ENCODE measurements around the gene ABCB10.

DNA sequence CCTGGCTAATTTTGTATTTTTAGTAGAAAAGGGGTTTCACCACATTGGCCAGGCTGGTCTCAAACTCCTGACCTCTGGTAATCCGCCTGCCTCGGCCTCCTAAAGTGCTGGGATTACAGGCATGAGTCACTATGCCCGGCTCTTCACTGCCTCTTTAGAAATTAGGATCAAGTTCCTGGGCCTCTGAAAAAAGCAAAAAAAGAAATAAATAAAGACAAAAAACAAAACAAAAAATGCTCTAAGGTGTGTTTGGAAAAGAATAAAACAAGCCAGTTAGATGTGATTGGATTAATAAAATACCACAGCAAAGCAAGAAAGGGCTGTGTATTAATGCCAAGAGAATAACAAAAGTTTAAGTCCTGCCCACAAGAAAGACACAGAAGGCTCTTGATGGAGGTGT lies 4.2 kb upstream of the ABCB10 start:
- no peak for TF ChIP-seq POLR2AphosphoS5 (IDR thresholded peaks at IDR 0.05)
- TF ChIP-seq, protein P1, sequence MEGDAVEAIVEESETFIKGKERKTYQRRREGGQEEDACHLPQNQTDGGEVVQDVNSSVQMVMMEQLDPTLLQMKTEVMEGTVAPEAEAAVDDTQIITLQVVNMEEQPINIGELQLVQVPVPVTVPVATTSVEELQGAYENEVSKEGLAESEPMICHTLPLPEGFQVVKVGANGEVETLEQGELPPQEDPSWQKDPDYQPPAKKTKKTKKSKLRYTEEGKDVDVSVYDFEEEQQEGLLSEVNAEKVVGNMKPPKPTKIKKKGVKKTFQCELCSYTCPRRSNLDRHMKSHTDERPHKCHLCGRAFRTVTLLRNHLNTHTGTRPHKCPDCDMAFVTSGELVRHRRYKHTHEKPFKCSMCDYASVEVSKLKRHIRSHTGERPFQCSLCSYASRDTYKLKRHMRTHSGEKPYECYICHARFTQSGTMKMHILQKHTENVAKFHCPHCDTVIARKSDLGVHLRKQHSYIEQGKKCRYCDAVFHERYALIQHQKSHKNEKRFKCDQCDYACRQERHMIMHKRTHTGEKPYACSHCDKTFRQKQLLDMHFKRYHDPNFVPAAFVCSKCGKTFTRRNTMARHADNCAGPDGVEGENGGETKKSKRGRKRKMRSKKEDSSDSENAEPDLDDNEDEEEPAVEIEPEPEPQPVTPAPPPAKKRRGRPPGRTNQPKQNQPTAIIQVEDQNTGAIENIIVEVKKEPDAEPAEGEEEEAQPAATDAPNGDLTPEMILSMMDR (IDR thresholded peaks at IDR 0.05), result no peak
- TF ChIP-seq POLR2A (IDR thresholded peaks at IDR 0.05), result no peak

Measured in gastroesophageal sphincter (tissue), 3 donors.